ENCODE data around the gene RNF10.
"Not testable (repeated sequence)": the region's sequence is repeated elsewhere in the genome, so short reads cannot be mapped to it uniquely, and the experiment has no call there.

The RNF10 gene

DNA sequence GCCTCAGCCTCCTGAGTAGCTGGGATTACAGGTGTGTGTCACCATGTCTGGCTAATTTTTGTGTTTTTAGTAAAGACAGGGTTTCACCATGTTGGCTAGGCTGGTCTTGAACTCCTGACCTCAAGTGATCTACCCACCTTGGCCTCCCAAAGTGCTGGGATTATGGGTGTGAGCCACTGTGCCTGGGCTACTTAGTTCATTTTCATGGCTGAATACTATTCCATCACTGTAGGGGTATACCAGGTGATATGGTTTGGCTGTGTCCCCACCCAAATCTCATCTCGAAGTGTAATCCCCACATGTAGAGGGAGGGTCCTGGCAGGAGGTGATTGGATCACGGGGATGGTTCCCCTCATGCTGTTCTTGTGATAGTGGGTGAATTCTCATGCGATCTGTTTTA lies 83.0 kb downstream of the RNF10 start:
- not testable (repeated sequence) for DNase-seq (ENCODE audit: low read depth)

- DNase-seq (ENCODE audit: low read depth): not testable (repeated sequence)
Observed at GRCh38 chr12:120617767-120618166, 83.6 kb downstream of the RNF10 start.

DNA sequence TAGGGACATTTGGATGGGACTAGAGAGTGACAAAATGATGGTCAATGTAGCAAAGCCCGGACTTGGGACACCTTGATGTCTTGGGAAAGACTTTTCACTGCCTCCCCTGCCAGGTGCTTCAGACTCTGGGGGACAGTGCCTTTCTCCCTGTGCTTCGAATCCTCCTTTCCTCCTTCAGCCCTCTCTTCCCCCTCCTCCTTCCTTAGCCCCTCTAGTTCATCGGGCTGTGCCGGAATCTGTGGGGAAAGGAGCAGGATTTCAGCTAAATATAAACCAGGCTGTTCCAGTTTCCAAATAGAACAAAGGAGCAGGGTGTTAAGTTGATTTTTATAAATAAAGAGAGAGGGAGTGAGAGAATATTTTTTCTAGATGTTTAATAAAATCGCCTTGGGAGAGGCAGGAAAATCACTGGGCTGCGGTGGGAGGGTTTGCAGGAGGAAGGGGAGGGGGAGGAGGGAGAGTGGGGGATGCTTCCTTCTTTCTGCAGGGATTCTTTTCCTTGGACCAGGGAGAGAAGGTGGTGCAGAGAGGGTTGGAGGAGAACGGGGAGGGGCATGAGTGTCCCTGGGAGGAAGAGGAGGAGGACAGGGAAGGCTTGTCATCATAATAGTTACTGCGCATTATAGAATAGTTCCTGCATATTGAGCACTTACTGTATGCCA lies 84.9 kb downstream of the RNF10 start:
- DNase-seq (ENCODE audit: low read depth): no peak

DNA sequence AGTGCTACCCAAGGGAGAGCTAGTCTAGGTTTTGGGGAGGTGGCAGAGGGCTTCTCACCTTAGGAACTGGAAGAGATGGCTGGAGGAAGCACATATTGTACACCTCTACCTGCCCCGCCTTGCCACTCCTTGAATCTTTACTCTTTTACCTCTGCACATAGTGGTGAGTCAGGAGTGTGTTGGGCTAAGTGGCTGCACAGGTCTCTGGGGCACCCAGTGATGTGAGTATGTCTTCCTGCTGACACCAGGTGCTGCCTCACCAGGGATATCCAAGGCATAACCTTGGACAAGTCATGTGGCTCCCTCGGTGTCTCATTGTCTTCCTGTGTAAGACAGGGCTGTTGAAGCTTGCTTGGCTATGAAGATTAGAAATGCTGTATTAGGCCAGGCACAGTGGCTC lies 86.5 kb downstream of the RNF10 start:
- DNase-seq (ENCODE audit: low read depth): no peak

- DNase-seq (ENCODE audit: low read depth): no peak
Observed at GRCh38 chr12:120625557-120626419, 91.6 kb downstream of the RNF10 start.
